DMS 273 (cell line): ENCODE results near the gene POLR1F.

ENCODE experiments used
- DNase-seq: peaks from one replicate; lab custom pipeline; 2025; ENCODE audit not compliant: unreplicated experiment; lab: John Stamatoyannopoulos, UW

The POLR1F gene

GRCh38 chr7:19675816-19676215 is 33.0 kb downstream of the POLR1F start:
- DNase-seq, result no peak

- DNase-seq, result no peak
Measured at GRCh38 chr7:19674266-19674960, 34.4 kb downstream of the POLR1F start.

- DNase-seq, result no peak
Measured at GRCh38 chr7:19670806-19671205, 38.0 kb downstream of the POLR1F start.

GRCh38 chr7:19665399-19666008 is 43.3 kb downstream of the POLR1F start:
- peak; percentile 58 for DNase-seq

GRCh38 chr7:19663816-19664462 is 44.9 kb downstream of the POLR1F start:
- DNase-seq, result no peak

GRCh38 chr7:19648791-19649190 is 60.0 kb downstream of the POLR1F start:
- DNase-seq, result no peak
